ENCODE results near the gene TREML1. TPM values are rescaled to one million over a fixed set of nuclear protein-coding genes. Genes with fewer than 3 reads are reported as not detected.

TREML1 gene
- total and polyA plus RNA-seq, 7 donors: 0.04 to 0.39 TPM; not detected in 5

DNA sequence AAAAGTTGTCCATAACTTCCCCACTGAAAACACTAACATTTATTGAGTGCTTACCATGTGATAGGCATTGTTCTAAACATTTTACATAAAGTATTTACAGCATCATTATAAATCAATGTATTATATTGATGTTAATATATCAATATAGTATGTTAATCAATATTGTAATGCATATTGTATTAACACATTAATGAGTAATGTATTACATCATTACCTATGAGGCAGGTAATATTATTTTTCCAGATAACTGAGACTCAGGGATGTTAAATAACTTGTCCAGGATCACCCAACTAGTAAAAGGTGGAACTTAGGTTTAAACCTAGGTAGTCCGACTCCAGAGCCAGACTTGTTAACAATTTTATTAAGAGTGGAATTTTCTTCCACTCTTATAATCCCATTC lies 20.9 kb upstream of the TREML1 start:
- DNase-seq (no peak), ATAC-seq (no peak)
- H3K4me1 ChIP-seq: no peaks in the 10 kb centered on the region
- no peak overlapping the region for H3K4me3 ChIP-seq
- no peaks in the 10 kb centered on the region for H3K9me3 ChIP-seq
- 79 to 84% (median 83%) methylated on average over 1 of the region's 1 CpG for WGBS, 3 donors
- H3K27ac ChIP-seq: no peak overlapping the region
- TF ChIP-seq, protein P1, sequence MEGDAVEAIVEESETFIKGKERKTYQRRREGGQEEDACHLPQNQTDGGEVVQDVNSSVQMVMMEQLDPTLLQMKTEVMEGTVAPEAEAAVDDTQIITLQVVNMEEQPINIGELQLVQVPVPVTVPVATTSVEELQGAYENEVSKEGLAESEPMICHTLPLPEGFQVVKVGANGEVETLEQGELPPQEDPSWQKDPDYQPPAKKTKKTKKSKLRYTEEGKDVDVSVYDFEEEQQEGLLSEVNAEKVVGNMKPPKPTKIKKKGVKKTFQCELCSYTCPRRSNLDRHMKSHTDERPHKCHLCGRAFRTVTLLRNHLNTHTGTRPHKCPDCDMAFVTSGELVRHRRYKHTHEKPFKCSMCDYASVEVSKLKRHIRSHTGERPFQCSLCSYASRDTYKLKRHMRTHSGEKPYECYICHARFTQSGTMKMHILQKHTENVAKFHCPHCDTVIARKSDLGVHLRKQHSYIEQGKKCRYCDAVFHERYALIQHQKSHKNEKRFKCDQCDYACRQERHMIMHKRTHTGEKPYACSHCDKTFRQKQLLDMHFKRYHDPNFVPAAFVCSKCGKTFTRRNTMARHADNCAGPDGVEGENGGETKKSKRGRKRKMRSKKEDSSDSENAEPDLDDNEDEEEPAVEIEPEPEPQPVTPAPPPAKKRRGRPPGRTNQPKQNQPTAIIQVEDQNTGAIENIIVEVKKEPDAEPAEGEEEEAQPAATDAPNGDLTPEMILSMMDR (IDR thresholded peaks at IDR 0.05): no peak
- H3K36me3 ChIP-seq (ENCODE audit: insufficient read depth in 1 of 2, low read depth in 1 of 2): no peaks in the 10 kb centered on the region
- H3K27me3 ChIP-seq (ENCODE audit: insufficient read depth in 3 of 3, low read length in 2 of 3): no peaks in the 10 kb centered on the region
- intact Hi-C loops (cut with DNase I): no loop called here

DNA sequence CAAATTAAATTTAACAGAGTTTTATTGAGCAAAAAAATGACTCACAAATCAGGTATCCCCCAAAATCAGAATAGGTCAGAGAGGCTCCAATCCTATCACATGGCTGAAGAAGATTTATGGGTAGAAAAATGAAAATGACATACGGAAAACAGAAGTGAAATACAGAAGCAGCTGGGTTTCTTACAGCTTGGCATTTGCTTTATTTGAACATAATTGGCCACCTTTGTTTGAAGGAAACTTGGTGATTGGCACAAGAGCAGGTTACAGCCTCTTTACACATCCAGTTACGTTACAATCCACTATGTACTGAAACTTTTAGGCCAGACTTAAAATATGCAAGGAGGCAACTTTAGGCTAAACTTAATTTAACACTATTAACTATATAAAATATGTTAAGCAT lies 20.5 kb upstream of the TREML1 start:
- DNase-seq: no peak

DNA sequence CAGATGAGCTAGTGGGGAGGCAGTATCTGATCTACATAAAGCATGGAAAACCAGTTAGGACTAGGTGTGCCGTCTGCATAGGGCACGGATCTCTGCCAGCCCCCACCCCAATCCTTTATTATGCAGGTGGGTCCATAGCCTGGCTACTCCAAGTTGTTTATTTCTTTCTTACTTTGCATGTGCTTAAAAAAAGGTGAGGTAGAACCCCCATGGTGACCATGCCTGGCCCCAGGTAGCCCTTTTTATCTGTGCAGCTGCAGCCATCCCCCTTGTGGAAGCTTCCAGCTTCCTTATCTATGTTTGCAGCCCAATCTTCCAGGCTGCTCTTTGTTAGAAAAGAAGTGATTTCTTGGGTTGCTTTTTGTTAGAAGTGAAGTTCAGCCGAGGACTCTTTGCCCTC lies 17.8 kb upstream of the TREML1 start:
- intact Hi-C loops (cut with DNase I): no loop called here
- ATAC-seq (no peak), DNase-seq (no peak)
- Histone ChIP-seq H3K36me3 (ENCODE audit: insufficient read depth in 1 of 2, low read depth in 1 of 2) (no peaks in the 10 kb centered on the region), H3K4me3 (no peak overlapping the region), H3K9me3 (no peaks in the 10 kb centered on the region), H3K4me1 (no peaks in the 10 kb centered on the region), H3K27ac (no peak overlapping the region), H3K27me3 (ENCODE audit: insufficient read depth in 3 of 3, low read length in 2 of 3) (no peaks in the 10 kb centered on the region)
- TF ChIP-seq, protein P1 (IDR thresholded peaks at IDR 0.05): no peak
- WGBS, 3 donors: 16 to 38% (median 31%) methylated on average over 3 of the region's 3 CpGs

More for the DNA sequence above, 20.5 kb upstream of the TREML1 start:
- ATAC-seq: no peak
- Histone ChIP-seq H3K36me3 (ENCODE audit: insufficient read depth in 1 of 2, low read depth in 1 of 2) (no peaks in the 10 kb centered on the region), H3K4me1 (no peaks in the 10 kb centered on the region), H3K9me3 (no peaks in the 10 kb centered on the region), H3K27ac (no peak overlapping the region), H3K27me3 (ENCODE audit: insufficient read depth in 3 of 3, low read length in 2 of 3) (no peaks in the 10 kb centered on the region), H3K4me3 (no peak overlapping the region)
- intact Hi-C loops (cut with DNase I): no loop called here
- TF ChIP-seq, protein P1 (IDR thresholded peaks at IDR 0.05): no peak
- 60 to 85% (median 76%) methylated on average over 2 of the region's 2 CpGs for WGBS, 3 donors

DNA sequence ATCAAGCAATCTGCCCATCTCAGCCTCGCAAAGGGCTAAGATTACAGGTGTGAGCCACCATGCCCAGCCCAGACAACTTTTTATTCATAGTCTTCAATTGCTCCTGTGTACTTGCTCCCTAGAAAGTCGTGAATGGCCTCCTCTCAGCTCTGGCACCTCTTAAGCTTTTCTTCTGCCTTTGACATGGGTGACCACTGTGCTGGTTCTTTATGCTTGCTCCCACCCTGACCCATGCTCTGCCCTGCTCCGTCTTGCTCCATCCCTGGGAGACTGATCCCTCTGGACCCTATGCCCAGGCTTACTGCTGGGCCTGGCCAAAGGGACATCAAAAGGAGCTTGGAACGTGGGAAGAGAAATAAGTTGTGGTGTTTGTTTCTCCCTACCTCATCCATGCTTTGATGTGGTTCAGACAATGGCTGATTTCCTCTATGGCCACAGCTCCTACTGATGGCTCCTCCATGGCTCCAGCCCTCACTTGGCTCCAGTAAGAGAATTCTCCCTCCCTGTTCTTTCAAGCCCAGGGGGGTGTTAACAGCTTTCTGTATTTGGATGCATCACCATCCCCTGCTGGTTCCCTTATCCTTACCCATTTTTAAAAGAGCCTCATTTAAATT lies 16.5 kb upstream of the TREML1 start:
- TF ChIP-seq, protein P1 (IDR thresholded peaks at IDR 0.05): no peak
- 69 to 77% (median 69%) methylated on average over 4 of the region's 4 CpGs for WGBS, 3 donors
- H3K9me3 ChIP-seq: no peaks in the 10 kb centered on the region
- H3K27ac ChIP-seq: no peak overlapping the region
- no peak overlapping the region for H3K4me3 ChIP-seq
- no peak for ATAC-seq
- no peaks in the 10 kb centered on the region for H3K27me3 ChIP-seq (ENCODE audit: insufficient read depth in 3 of 3, low read length in 2 of 3)
- no peak for DNase-seq
- no peaks in the 10 kb centered on the region for H3K36me3 ChIP-seq (ENCODE audit: insufficient read depth in 1 of 2, low read depth in 1 of 2)
- H3K4me1 ChIP-seq: no peaks in the 10 kb centered on the region
- intact Hi-C loops (cut with DNase I): no loop called here
